Testis (tissue), 3 donors: ENCODE measurements around the gene NAALADL1. TPM values are rescaled to one million over a fixed set of nuclear protein-coding genes. Genes with fewer than 3 reads are reported as not detected.

Experiments
- DNase-seq: peaks from one replicate; pipeline ENCODE4 v3.0.0-alpha.2; 2019
- H3K27ac ChIP-seq, 2 donors: fragments of 200-600 bp; sonication (generic); one replicate each; pipeline ENCODE4 v1.5.1; 2019
- H3K27me3 ChIP-seq: fragments of 200-600 bp; sonication (generic); one replicate; pipeline ENCODE4 v1.5.1; 2019
- H3K36me3 ChIP-seq: fragments of 200-600 bp; sonication (generic); one replicate; pipeline ENCODE4 v1.5.1; 2017; ENCODE audit warnings: low read depth; ENCODE audit errors: missing control alignments
- H3K4me1 ChIP-seq: fragments of 200-600 bp; sonication (generic); one replicate; pipeline ENCODE4 v1.5.1; 2019
- H3K4me3 ChIP-seq, 2 donors: fragments of 200-600 bp; sonication (generic); one replicate each; pipeline ENCODE4 v1.5.1; 2017 to 2019
- H3K9me3 ChIP-seq: fragments of 200-600 bp; sonication (generic); one replicate; pipeline ENCODE4 v1.5.1; 2017
- POLR2A ChIP-seq: fragments of 450-650 bp; IDR thresholded peaks from one replicate; pipeline ENCODE4 v1.6.1; 2017; ENCODE audit warnings: antibody characterized with exemption, mild to moderate bottlenecking, moderate library complexity
- WGBS, 2 donors: methylation state at CpG; one replicate each; pipeline ENCODE4 v1.1.5; 2018; 5-methylcytosine and 5-hydroxymethylcytosine counted together
- intact Hi-C: fragments of 100-400 bp; cut with DNase I; formaldehyde crosslinking; loops from one replicate; pipeline ENCODE4 v1.15.1; 2023; ENCODE audit warnings: low total_unique reads
- polyA plus RNA-seq: library from polyadenylated mRNA; stranded (reverse); fragments of 350-450 nt; fragmentation: Illumina TruSeq; extraction: RNeasy Lipid Tissue Mini Kit (QIAGEN cat#74804); gene quantifications from one replicate; pipeline ENCODE4 v1.2.3, GENCODE V29; 2014; ENCODE audit warnings: low read depth, low replicate concordance; ENCODE audit not compliant: insufficient read depth
- total RNA-seq, 2 donors: library from RNA; depleted of rRNA; stranded (reverse); fragments of >200 nt; gene quantifications; one replicate each; pipeline ENCODE4 v1.2.3, GENCODE V29; 2016
- TF ChIP-seq, protein P1 (sequence below), 3 experiments: fragments of 450-650 bp in 2 of 3; fragments of 200-600 bp in 1 of 3; sonication (generic) in 1 of 3; IDR thresholded peaks; one replicate each; pipeline ENCODE4 v1.5.1; 2016 to 2019; ENCODE audit warnings: antibody characterized with exemption in 3 of 3, mild to moderate bottlenecking in 2 of 3, moderate library complexity in 1 of 3

Gene NAALADL1
- total and polyA plus RNA-seq, 3 donors from 2014 or later = 16.0 to 18.1 (median 16.5) TPM

DNA sequence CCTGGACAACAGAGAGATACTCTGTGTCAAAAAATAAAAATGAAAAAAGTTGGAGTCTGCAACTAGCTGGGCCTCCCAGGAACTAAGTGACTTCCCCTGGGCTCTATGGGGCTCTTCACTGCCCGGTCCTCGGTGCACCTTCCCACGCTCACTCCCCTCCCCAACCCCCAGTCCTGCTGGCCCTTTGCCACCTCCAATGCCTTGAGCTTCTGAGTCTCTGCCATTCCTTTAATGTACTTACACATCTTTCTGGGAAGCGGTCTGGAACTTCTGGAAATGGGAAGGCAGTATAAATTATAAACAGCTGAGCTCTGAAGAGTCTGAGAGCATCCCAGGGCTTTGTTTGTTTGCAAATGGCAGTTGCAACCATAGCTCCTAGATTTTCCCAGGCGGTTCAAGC is 55.6 kb downstream of the NAALADL1 start:
- intact Hi-C loops = no loop called here
- WGBS, 2 donors = 72 to 73% methylated on average over 5 of the region's 5 CpGs
- Histone ChIP-seq H3K27me3 (no peaks in the 10 kb centered on the region), H3K36me3 (no peaks in the 10 kb centered on the region), H3K4me3 (no peak overlapping the region), H3K27ac (no peak overlapping the region), H3K4me1 (no peaks in the 10 kb centered on the region), H3K9me3 (no peaks in the 10 kb centered on the region)
- no peak for DNase-seq
- TF ChIP-seq, protein P1, sequence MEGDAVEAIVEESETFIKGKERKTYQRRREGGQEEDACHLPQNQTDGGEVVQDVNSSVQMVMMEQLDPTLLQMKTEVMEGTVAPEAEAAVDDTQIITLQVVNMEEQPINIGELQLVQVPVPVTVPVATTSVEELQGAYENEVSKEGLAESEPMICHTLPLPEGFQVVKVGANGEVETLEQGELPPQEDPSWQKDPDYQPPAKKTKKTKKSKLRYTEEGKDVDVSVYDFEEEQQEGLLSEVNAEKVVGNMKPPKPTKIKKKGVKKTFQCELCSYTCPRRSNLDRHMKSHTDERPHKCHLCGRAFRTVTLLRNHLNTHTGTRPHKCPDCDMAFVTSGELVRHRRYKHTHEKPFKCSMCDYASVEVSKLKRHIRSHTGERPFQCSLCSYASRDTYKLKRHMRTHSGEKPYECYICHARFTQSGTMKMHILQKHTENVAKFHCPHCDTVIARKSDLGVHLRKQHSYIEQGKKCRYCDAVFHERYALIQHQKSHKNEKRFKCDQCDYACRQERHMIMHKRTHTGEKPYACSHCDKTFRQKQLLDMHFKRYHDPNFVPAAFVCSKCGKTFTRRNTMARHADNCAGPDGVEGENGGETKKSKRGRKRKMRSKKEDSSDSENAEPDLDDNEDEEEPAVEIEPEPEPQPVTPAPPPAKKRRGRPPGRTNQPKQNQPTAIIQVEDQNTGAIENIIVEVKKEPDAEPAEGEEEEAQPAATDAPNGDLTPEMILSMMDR (IDR thresholded peaks at IDR 0.05) = no peak
- TF ChIP-seq POLR2A = no peak

DNA sequence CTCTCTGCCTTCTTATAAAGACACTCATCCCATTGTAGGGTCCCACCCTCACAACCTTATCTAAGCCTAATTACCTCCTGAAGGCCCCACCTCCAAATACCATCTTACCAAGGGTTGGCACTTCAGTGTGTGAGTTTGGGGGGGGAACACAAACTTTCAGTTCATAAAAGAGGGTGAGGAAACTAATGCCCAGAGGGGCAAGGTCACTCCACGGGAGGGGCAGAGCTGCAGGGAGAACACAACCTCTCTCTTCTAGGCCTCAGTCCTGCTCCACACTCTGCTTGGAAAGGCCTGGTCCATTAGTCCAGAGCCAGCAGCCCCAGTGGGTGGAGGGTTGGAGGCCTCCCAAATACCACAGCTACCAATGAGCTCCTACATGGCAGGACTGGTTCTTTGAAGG is 58.9 kb downstream of the NAALADL1 start:
- Histone ChIP-seq H3K36me3 (no peaks in the 10 kb centered on the region), H3K4me3 (no peak overlapping the region), H3K9me3 (no peaks in the 10 kb centered on the region), H3K27ac (no peak overlapping the region), H3K4me1 (no peaks in the 10 kb centered on the region), H3K27me3 (no peaks in the 10 kb centered on the region)
- intact Hi-C loops = no loop called here
- 78 to 92% methylated on average over 1 of the region's 1 CpG for WGBS, 2 donors
- TF ChIP-seq, protein P1 (IDR thresholded peaks at IDR 0.05) = no peak
- no peak for TF ChIP-seq POLR2A
- DNase-seq = no peak

DNA sequence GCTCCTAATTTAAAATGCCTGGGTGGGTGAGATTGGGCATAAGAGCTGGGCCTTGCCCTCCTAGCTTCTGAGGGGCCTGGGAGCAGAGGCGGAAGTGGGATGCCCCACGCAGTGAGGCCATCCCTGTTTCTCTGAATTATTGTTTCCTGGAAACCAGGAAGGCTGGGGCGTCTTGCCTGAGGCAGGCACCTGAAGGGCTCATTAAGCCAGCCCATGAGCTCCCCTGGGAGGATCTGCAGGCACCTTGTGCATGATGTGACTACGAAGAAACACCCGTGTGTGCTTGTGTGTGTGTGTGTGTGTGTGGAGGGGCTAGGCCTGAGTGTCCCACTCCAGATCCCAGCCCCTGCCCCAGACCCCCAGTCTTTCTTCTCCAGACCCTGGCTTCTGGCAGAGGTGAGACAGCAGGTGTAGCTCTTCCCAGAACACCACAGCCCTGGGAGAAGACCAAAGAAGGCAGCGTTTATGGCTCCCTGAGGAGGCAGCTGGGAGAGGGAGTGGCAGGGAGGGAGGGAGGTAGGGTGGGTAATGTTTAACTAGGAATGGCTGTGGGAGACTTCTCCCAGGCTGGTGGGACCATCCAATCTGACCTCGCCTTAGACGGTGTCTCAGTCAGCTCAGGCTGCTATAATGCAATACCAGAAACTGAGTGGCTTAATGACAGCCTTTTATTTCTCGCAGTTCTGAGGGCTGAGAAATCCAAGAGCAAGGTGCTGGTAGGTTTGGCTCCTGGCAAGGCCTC is 59.5 kb downstream of the NAALADL1 start:
- no peak for DNase-seq
- intact Hi-C loops = no loop called here
- Histone ChIP-seq H3K36me3 (no peaks in the 10 kb centered on the region), H3K4me1 (no peaks in the 10 kb centered on the region), H3K9me3 (no peaks in the 10 kb centered on the region), H3K27ac (no peak overlapping the region), H3K4me3 (no peak overlapping the region), H3K27me3 (no peaks in the 10 kb centered on the region)
- TF ChIP-seq POLR2A = no peak
- TF ChIP-seq, protein P1 (IDR thresholded peaks at IDR 0.05) = no peak
- WGBS, 2 donors = 80% methylated on average over 9 of the region's 9 CpGs

- no peaks in the 10 kb centered on the region for H3K27me3 ChIP-seq
- H3K9me3 ChIP-seq = no peaks in the 10 kb centered on the region
- intact Hi-C loops = no loop called here
- no peaks in the 10 kb centered on the region for H3K36me3 ChIP-seq
- DNase-seq = no peak
- H3K27ac ChIP-seq = no peak overlapping the region
- H3K4me1 ChIP-seq = no peaks in the 10 kb centered on the region
- TF ChIP-seq, protein P1 (IDR thresholded peaks at IDR 0.05) = no peak
- no peak for TF ChIP-seq POLR2A
- WGBS, 2 donors = 90 to 92% methylated on average over 1 of the region's 1 CpG
- H3K4me3 ChIP-seq = no peak overlapping the region
Measured at GRCh38 chr11:64998141-64998540, 60.2 kb downstream of the NAALADL1 start.
